Calu3 (cell line): Measurements from ENCODE around the gene CCBE1. TPM values are rescaled to one million over a fixed set of nuclear protein-coding genes. Genes with fewer than 3 reads are reported as not detected.

Experiments
- BruUV-seq: library from RNA; stranded (reverse); fragments of 400-500 nt; replicated peaks from 2 replicates; lab custom pipeline; 2021; lab: Mats Ljungman, UMichigan
- CTCF ChIA-PET: fragments of 300-600 bp; sonication (Branson Sonifier 250); formaldehyde crosslinking; loops from one replicate; lab custom pipeline; 2022; ENCODE audit warnings: antibody characterized with exemption; lab: Charles Lee
- DNase-seq: peaks from one replicate; pipeline ENCODE4 v3.0.0; 2022
- H3K27ac Mint-ChIP-seq: one replicate; pipeline ENCODE4 v1.8.0; 2022; ENCODE audit warnings: mixed read lengths; ENCODE audit not compliant: unreplicated experiment
- H3K27me3 Mint-ChIP-seq: one replicate; pipeline ENCODE4 v1.8.0; 2022; ENCODE audit warnings: mixed read lengths; ENCODE audit not compliant: unreplicated experiment
- H3K36me3 Mint-ChIP-seq: one replicate; pipeline ENCODE4 v1.8.0; 2022; ENCODE audit warnings: mild to moderate bottlenecking, moderate library complexity, mixed read lengths; ENCODE audit not compliant: insufficient read depth, unreplicated experiment
- H3K4me1 Mint-ChIP-seq: one replicate; pipeline ENCODE4 v1.8.0; 2022; ENCODE audit warnings: mild to moderate bottlenecking, low read depth, mixed read lengths; ENCODE audit not compliant: unreplicated experiment
- H3K4me3 Mint-ChIP-seq: one replicate; pipeline ENCODE4 v1.8.0; 2022; ENCODE audit warnings: mild to moderate bottlenecking, low read depth, moderate library complexity, mixed read lengths; ENCODE audit not compliant: unreplicated experiment
- H3K9me3 Mint-ChIP-seq: one replicate; pipeline ENCODE4 v1.8.0; 2022; ENCODE audit warnings: low read depth, mixed read lengths; ENCODE audit not compliant: unreplicated experiment
- intact Hi-C: fragments of 100-400 bp; cut with micrococcal nuclease; formaldehyde crosslinking; loops from one replicate; pipeline ENCODE4 v1.10.0; 2022; ENCODE audit not compliant: unreplicated experiment
- total RNA-seq: library from RNA; stranded (reverse); gene quantifications from 2 replicates; pipeline ENCODE4 v1.2.3, GENCODE V29; 2022
- TF ChIP-seq, protein P1 (sequence below): fragments of 200-600 bp; IDR thresholded peaks from one replicate; pipeline ENCODE4 v1.8.0; 2022; ENCODE audit warnings: antibody characterized with exemption; ENCODE audit not compliant: unreplicated experiment

CCBE1 gene
- total RNA-seq, 1 experiment from 2014 or later = 0.12 TPM

- BruUV-seq = no TSS peak
- peaks cover 10% of the 10 kb centered on the region for H3K4me1 Mint-ChIP-seq
Observed at GRCh38 chr18:59707306-59707705, 10.1 kb upstream of the CCBE1 start.

GRCh38 chr18:59706499-59706898, 9.3 kb upstream of the CCBE1 start:
- no TSS peak for BruUV-seq
- Mint-ChIP-seq H3K4me1 (peaks cover 10% of the 10 kb centered on the region), H3K27me3 (no peaks in the 10 kb centered on the region), H3K9me3 (no peaks in the 10 kb centered on the region), H3K27ac (no peak overlapping the region), H3K4me3 (no peak overlapping the region), H3K36me3 (no peaks in the 10 kb centered on the region)
- intact Hi-C loops = no loop called here
- peak; percentile 24 for DNase-seq
- CTCF ChIA-PET = no interaction called here
- TF ChIP-seq, protein P1, sequence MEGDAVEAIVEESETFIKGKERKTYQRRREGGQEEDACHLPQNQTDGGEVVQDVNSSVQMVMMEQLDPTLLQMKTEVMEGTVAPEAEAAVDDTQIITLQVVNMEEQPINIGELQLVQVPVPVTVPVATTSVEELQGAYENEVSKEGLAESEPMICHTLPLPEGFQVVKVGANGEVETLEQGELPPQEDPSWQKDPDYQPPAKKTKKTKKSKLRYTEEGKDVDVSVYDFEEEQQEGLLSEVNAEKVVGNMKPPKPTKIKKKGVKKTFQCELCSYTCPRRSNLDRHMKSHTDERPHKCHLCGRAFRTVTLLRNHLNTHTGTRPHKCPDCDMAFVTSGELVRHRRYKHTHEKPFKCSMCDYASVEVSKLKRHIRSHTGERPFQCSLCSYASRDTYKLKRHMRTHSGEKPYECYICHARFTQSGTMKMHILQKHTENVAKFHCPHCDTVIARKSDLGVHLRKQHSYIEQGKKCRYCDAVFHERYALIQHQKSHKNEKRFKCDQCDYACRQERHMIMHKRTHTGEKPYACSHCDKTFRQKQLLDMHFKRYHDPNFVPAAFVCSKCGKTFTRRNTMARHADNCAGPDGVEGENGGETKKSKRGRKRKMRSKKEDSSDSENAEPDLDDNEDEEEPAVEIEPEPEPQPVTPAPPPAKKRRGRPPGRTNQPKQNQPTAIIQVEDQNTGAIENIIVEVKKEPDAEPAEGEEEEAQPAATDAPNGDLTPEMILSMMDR = no peak

More at GRCh38 chr18:59707306-59707705, 10.1 kb upstream of the CCBE1 start:
- Mint-ChIP-seq H3K4me3 (no peak overlapping the region), H3K27ac (no peak overlapping the region), H3K36me3 (no peaks in the 10 kb centered on the region), H3K9me3 (no peaks in the 10 kb centered on the region), H3K27me3 (no peaks in the 10 kb centered on the region)
- TF ChIP-seq, protein P1 = no peak
- intact Hi-C loops = no loop called here
- no peak for DNase-seq
- CTCF ChIA-PET = no interaction called here

DNA sequence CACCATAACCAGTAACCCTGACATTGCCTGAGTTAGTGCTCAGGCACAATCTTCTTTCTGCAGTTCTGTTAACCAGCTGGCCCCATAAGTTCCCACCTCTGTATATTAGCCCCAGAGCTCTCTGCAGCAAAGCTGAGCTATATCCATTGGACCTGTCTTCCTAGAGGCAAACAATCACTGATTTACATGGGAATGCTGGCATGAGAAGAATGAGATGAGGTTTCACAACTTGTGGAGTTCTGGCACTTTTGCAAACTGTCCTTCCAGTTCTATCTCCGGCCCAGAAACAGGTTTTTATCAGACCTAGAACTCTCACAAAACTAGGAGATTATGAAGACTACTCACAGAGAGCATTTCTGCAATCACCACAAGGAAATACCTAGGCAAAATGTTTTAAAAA, 7.9 kb upstream of the CCBE1 start:
- Mint-ChIP-seq H3K27ac (no peak overlapping the region), H3K9me3 (no peaks in the 10 kb centered on the region), H3K27me3 (no peaks in the 10 kb centered on the region), H3K4me3 (no peak overlapping the region), H3K36me3 (no peaks in the 10 kb centered on the region), H3K4me1 (peaks cover 10% of the 10 kb centered on the region)
- no TSS peak for BruUV-seq
- no peak for DNase-seq
- TF ChIP-seq, protein P1 = no peak
- CTCF ChIA-PET = interaction anchor here (0.8 kb wide), 1 partner anchor 402 kb away, joined by 3 read pairs; no protein-coding TSS in a partner anchor
- intact Hi-C loops = no loop called here

- peaks cover 10% of the 10 kb centered on the region for H3K4me1 Mint-ChIP-seq
- no peak overlapping the region for H3K4me3 Mint-ChIP-seq
- H3K27ac Mint-ChIP-seq = no peak overlapping the region
- H3K36me3 Mint-ChIP-seq = no peaks in the 10 kb centered on the region
- CTCF ChIA-PET = interaction anchor here (0.6 kb wide), 1 partner anchor 102 kb away, joined by 3 read pairs; no protein-coding TSS in a partner anchor
- TF ChIP-seq, protein P1 = no peak
- no TSS peak for BruUV-seq
- H3K27me3 Mint-ChIP-seq = no peaks in the 10 kb centered on the region
- no peaks in the 10 kb centered on the region for H3K9me3 Mint-ChIP-seq
- DNase-seq = no peak
- intact Hi-C loops = no loop called here
Observed at GRCh38 chr18:59704146-59704545, 6.9 kb upstream of the CCBE1 start.
